Tibial nerve (tissue), 4 donors: ENCODE results near the gene MLPH.

Experiments used
- EP300 ChIP-seq, 2 donors: sonication (generic); formaldehyde crosslinking; IDR thresholded peaks; one replicate each; pipeline ENCODE4 v1.6.1; 2017; ENCODE audit warnings: antibody characterized with exemption in 2 of 2, mild to moderate bottlenecking in 1 of 2
- POLR2A ChIP-seq, 2 donors: fragments of 450-650 bp; IDR thresholded peaks; one replicate each; pipeline ENCODE4 v1.6.1; 2017; ENCODE audit warnings: antibody characterized with exemption in 2 of 2, mild to moderate bottlenecking in 2 of 2, moderate library complexity in 2 of 2
- TF ChIP-seq, protein P1 (sequence below), 5 experiments: fragments of 200-600 bp in 3 of 5; fragments of 450-650 bp in 2 of 5; sonication (generic) in 3 of 5; IDR thresholded peaks; one replicate each; pipeline ENCODE4 v1.5.1; 2016 to 2019; ENCODE audit warnings: antibody characterized with exemption in 5 of 5, mild to moderate bottlenecking in 3 of 5, moderate library complexity in 2 of 5

DNA sequence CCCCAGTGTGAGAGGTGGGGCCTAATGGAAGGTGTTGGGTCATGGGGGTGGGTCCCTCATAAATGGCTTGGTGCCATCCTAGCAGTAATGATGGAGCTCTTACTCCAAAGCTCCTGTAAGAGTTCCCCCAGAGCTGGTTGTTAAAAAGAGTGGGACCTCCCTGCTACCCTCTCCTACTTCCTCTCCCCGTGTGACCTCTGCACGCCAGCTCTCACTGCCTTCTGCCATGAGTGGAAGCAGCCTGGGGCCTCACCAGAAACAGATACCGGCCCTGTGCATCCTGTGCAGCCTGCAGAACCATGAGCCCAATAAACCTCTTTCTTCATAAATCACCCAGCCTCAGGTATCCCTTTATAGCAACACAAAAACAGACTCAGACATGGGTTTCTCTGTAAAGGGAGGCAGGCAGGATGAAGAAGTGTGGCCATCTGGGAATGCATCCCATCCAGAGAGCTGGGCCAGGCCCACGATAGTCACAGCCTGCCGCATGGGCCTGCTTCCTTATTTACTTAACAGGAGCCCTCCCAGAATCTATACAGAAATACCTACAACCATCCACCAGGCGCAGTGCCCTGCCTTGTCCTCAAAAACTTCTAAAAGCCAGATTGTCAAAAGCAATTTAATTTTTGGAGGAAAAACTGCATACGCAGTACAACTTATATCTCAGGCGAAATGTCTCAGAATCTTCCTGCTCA is 86.8 kb downstream of the MLPH start:
- TF ChIP-seq, protein P1, sequence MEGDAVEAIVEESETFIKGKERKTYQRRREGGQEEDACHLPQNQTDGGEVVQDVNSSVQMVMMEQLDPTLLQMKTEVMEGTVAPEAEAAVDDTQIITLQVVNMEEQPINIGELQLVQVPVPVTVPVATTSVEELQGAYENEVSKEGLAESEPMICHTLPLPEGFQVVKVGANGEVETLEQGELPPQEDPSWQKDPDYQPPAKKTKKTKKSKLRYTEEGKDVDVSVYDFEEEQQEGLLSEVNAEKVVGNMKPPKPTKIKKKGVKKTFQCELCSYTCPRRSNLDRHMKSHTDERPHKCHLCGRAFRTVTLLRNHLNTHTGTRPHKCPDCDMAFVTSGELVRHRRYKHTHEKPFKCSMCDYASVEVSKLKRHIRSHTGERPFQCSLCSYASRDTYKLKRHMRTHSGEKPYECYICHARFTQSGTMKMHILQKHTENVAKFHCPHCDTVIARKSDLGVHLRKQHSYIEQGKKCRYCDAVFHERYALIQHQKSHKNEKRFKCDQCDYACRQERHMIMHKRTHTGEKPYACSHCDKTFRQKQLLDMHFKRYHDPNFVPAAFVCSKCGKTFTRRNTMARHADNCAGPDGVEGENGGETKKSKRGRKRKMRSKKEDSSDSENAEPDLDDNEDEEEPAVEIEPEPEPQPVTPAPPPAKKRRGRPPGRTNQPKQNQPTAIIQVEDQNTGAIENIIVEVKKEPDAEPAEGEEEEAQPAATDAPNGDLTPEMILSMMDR (IDR thresholded peaks at IDR 0.05) = no peak
- TF ChIP-seq EP300 (IDR thresholded peaks at IDR 0.05) = no peak
- no peak for TF ChIP-seq POLR2A (IDR thresholded peaks at IDR 0.05)
